ENCODE measurements around the gene SNRPA1.

The SNRPA1 gene

DNA sequence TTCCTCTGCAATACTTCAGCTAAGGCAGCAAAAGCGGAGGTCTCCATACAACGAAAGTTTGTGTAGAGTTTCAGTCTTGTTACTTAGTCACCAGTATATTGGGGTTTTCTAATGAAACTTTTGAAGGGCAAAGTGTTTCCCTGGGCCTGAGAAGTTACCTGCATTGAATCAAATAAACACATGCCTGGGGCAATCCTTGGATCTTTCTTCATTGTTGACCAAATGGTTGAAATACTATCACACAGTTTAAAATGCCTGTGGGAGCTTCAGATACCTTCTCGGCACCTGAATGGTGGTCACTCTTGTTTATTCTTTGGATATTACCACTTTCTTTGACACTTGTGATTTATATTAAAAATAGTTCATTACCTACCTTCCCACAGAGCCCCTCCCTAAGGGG lies 42.2 kb downstream of the SNRPA1 start:
- H3K27ac ChIP-seq: peak overlapping the region; percentile 90
- TF ChIP-seq, protein P1, sequence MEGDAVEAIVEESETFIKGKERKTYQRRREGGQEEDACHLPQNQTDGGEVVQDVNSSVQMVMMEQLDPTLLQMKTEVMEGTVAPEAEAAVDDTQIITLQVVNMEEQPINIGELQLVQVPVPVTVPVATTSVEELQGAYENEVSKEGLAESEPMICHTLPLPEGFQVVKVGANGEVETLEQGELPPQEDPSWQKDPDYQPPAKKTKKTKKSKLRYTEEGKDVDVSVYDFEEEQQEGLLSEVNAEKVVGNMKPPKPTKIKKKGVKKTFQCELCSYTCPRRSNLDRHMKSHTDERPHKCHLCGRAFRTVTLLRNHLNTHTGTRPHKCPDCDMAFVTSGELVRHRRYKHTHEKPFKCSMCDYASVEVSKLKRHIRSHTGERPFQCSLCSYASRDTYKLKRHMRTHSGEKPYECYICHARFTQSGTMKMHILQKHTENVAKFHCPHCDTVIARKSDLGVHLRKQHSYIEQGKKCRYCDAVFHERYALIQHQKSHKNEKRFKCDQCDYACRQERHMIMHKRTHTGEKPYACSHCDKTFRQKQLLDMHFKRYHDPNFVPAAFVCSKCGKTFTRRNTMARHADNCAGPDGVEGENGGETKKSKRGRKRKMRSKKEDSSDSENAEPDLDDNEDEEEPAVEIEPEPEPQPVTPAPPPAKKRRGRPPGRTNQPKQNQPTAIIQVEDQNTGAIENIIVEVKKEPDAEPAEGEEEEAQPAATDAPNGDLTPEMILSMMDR (conservative IDR thresholded peaks at IDR 0.05): no peak

- H3K27ac ChIP-seq: peak within 1 kb of the TSS; percentile 90
- TF ChIP-seq, protein P1 (conservative IDR thresholded peaks at IDR 0.05): peak; percentile 68
Measured at GRCh38 chr15:101251830-101252820, 42.9 kb downstream of the SNRPA1 start, which contains the start of gene CHSY1. Gene CHSY1, minus strand, starts transcription at chr15:101252048. Its CDS starts 592 bp downstream, at chr15:101251456.

DNA sequence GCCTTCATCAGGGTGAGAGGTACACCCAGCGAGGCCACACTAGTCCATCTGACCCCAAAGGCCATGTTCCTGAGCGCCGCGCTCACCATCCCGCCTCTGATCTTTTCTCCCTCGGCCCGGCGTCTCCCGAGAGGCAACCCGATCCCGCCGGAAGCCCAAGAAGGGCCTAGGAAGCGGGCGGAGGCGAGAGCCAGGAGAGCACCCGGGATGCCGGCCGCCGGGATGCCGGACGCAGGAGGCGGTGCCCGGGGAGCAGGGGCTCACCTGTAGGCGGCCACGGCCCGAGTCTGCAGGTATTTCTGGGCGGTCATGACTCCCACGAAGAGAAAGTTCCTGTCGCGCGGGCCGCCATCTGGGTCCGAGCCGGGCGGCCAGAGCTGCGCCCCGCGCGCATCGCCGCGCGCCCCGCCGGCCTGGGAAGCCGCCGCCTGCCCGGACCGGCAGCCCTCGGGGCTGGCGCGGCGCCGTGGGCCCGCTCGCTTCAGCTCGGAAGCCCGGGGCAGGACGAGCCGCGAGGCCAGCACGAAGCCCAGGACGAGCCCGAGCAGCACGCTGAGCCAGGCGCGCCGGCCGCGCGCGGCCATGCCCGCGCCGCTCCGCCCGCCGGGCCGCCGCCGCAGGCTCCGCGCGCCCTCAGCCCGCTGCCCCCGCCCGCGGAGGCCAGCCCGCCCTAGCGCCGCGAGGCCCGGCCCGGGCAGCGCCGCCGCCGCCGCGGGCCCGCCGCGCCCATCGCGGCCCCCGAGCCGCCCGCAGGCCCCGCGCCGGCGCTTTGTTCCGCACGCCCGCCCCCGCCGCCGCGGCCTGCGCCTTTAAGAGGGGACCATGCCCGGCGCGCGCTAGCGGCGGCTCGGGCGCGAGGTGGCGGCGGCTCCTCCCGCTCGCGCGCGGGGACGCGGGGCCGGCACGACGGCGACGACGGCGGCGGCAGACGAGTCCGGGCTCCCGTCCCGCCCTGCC lies 43.9 kb downstream of the SNRPA1 start:
- H3K27ac ChIP-seq: peak overlapping the region; percentile 90
- TF ChIP-seq, protein P1 (conservative IDR thresholded peaks at IDR 0.05): 0 out of 2 replicates have a peak, but pooled peaks have one; percentile 10

DNA sequence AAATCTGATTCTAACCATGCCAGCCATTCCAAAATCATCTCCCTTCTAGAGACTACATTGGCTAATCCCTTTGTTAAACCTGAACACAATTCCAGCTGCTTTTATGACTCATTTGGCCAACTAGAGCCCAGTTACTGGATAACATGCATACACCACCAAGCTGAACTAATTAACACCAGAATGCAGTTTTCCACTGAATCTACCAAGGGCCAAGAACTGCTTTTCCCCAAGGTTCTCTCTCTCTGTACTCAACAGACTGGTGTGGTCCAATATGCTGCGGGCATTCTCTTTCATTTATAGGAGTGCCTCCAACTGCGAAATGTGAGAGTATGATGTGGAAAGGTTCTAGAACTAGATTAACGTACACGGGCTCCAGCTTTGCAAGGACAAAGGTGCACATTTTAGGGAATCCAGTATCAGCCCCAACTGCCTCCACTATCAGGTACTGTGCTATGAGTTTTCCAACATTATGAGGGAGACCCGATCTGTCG lies 44.7 kb downstream of the SNRPA1 start:
- TF ChIP-seq, protein P1 (conservative IDR thresholded peaks at IDR 0.05): no peak
- peak overlapping the region; percentile 90 for H3K27ac ChIP-seq

DNA sequence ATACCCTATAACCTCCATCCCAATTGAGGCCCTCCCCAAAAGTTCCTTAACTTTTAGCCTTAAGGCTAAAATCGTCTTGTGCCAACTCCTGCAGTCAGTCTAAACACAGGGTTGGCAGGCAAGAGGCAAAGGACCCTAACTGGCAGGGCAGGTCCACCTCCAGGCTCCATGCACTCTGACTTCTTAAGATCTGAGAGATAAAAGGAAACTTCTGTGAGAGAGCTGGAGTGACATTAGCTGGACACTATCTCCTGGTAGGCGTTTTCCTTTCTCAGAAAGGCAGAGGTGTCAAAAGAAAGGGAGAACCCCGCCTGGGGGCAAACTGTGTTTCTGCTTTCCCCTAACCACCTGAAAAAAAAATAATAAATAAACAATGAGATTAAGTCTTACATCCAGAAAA lies 46.8 kb downstream of the SNRPA1 start:
- TF ChIP-seq, protein P1 (conservative IDR thresholded peaks at IDR 0.05): no peak
- H3K27ac ChIP-seq: peak overlapping the region; percentile 90

GRCh38 chr15:101246824-101247745 lies 48.0 kb downstream of the SNRPA1 start:
- TF ChIP-seq, protein P1 (conservative IDR thresholded peaks at IDR 0.05): no peak
- H3K27ac ChIP-seq: peak overlapping the region; percentile 90

Measured in VCaP (cell line).